ENCODE measurements around the gene NSUN6. TPM values are rescaled to one million over a fixed set of nuclear protein-coding genes. Genes with fewer than 3 reads are reported as not detected.
"Not testable (repeated sequence)": the region's sequence is repeated elsewhere in the genome, so short reads cannot be mapped to it uniquely, and the experiment has no call there.

The NSUN6 gene
- polyA plus RNA-seq, 1 donor: 45.5 TPM

GRCh38 chr10:18608596-18608995 is 42.8 kb downstream of the NSUN6 start:
- no peak for DNase-seq

GRCh38 chr10:18607503-18608378 is 43.6 kb downstream of the NSUN6 start:
- DNase-seq: no peak

GRCh38 chr10:18606051-18606695 is 45.2 kb downstream of the NSUN6 start:
- DNase-seq: no peak

GRCh38 chr10:18601321-18601720 is 50.1 kb downstream of the NSUN6 start:
- DNase-seq: no peak

GRCh38 chr10:18599392-18599791 is 52.0 kb downstream of the NSUN6 start:
- DNase-seq: no peak

- DNase-seq: no peak
Measured at GRCh38 chr10:18594574-18595156, 56.7 kb downstream of the NSUN6 start.

- not testable (repeated sequence) for DNase-seq
Measured at GRCh38 chr10:18591141-18591540, 60.2 kb downstream of the NSUN6 start.

- not testable (repeated sequence) for DNase-seq
Measured at GRCh38 chr10:18586637-18587036, 64.8 kb downstream of the NSUN6 start.

GRCh38 chr10:18583575-18584270 is 67.7 kb downstream of the NSUN6 start:
- DNase-seq: no peak

- no peak for DNase-seq
Measured at GRCh38 chr10:18582803-18583202, 68.6 kb downstream of the NSUN6 start.

GRCh38 chr10:18577823-18578685 is 73.3 kb downstream of the NSUN6 start:
- DNase-seq: no peak

GRCh38 chr10:18576586-18576985 is 74.8 kb downstream of the NSUN6 start:
- DNase-seq: no peak

GRCh38 chr10:18572959-18573561 is 78.3 kb downstream of the NSUN6 start:
- no peak for DNase-seq

- no peak for DNase-seq
Measured at GRCh38 chr10:18571780-18572179, 79.6 kb downstream of the NSUN6 start.

GRCh38 chr10:18571076-18571475 is 80.3 kb downstream of the NSUN6 start:
- no peak for DNase-seq

- not testable (repeated sequence) for DNase-seq
Measured at GRCh38 chr10:18570386-18570785, 81.0 kb downstream of the NSUN6 start.

- no peak for DNase-seq
Measured at GRCh38 chr10:18567343-18567856, 84.0 kb downstream of the NSUN6 start.

- DNase-seq: no peak
Measured at GRCh38 chr10:18566177-18566576, 85.2 kb downstream of the NSUN6 start.

- DNase-seq: no peak
Measured at GRCh38 chr10:18565006-18565405, 86.4 kb downstream of the NSUN6 start.

GRCh38 chr10:18563003-18563726 is 88.2 kb downstream of the NSUN6 start:
- no peak for DNase-seq
